ENCODE results near the gene OSBPL2. TPM values are rescaled to one million over a fixed set of nuclear protein-coding genes. Genes with fewer than 3 reads are reported as not detected.

Gene OSBPL2
- total and polyA plus RNA-seq, 9 of the 15 experiments (the other 6 are each of a cell fraction or from before 2014, with no cell fraction given) = 2.5 to 25.6 (median 14.1) TPM

DNA sequence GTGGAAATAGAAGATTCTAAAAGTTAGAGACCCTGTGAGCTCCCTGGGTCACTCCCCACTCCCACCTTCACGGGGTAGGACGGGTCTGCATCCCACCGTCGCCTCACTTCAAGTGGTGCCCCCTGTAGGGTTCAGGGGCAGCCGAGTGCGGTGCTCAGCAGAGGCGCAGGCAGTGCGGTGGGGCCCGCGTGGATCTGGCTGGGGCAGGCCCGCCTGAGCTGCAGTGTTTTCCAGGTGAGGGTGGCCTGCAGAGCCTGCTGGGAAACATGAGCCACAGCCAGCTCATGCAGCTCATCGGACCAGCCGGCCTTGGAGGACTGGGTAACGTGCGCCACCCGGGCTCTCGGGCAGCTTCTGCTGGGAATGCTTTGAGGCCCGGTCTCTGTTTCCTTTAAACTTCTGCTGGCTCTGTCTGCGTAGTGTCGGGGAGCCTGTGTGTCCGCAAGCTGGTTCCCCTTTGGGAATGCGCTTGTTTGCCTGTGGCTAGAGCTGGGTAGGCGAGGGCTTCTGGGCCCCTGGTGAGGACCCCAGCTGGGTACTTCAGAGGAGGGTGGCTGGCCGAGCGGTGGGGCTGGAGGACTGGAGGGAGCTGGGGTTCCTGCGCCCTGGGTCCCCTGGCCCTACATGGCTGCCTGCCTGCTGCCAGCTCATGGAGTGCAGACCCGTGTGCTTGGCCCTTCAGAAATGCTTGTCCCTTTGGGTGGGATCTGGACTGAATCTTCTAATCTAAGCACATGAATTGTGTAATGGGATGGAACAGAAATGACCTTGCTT, 68.3 kb downstream of the OSBPL2 start:
- Histone ChIP-seq H3K9ac (ENCODE audit: insufficient read depth in 1 of 2, low read depth in 2 of 2, low read length in 2 of 2) (peak overlapping the region in 1 of 2 experiments; percentile 57; a peak in 1 of 4 replicates), H4K20me1 (replicated peaks; ENCODE audit: control insufficient read depth, insufficient read depth, low read length) (peaks cover 20% of the 10 kb centered on the region)
- BruUV-seq (replicated peaks) = no TSS peak

More for the DNA sequence above, 68.3 kb downstream of the OSBPL2 start:
- Histone ChIP-seq H3K9me3 (replicated peaks; ENCODE audit: control insufficient read depth, insufficient read depth, low read depth, low read length) (no peaks in the 10 kb centered on the region), H3K79me2 (ENCODE audit: control insufficient read depth, insufficient read depth, low read length) (peaks cover 37% of the 10 kb centered on the region), H3K36me3 (ENCODE audit: control insufficient read depth, insufficient read depth, low read length) (peaks cover 80% of the 10 kb centered on the region), H3K4me3 (no peak overlapping the region), H3K4me2 (ENCODE audit: insufficient read depth, low read length) (no peak overlapping the region), H2AFZ (ENCODE audit: low read depth, low read length) (no peak overlapping the region), H3K27ac (ENCODE audit: extremely low read depth, low read depth, low read length) (no peak overlapping the region), H3K4me1 (replicated peaks in 1 of 2; ENCODE audit: control insufficient read depth in 2 of 2, insufficient read depth in 2 of 2, low read length in 2 of 2) (peaks cover 14 to 71% of the 10 kb centered on the region in 2 experiments), H3K27me3 (ENCODE audit: control insufficient read depth in 2 of 2, insufficient read depth in 2 of 2, low read length in 2 of 2) (no peaks in the 10 kb centered on the region), H3K9me1 (ENCODE audit: control insufficient read depth, insufficient read depth, low read length) (peaks cover 5% of the 10 kb centered on the region)
- ChIA-PET POLR2A (interaction anchor here (0.5 to 2.9 kb wide), 5 partner anchors 9 to 80 kb away, joined by 3 to 19 read pairs (median 5); partner anchors contain the start of genes OSBPL2 and RPS21), CTCF (ENCODE audit: low intra/inter-chr PET ratio) (no interaction called here)
- ATAC-seq (no peak), FAIRE-seq (no peak), DNase-seq (ENCODE audit: extremely low read depth in 1 of 4, low spot score in 3 of 4) (no peak)
- in situ Hi-C loops (cut with MboI) = loop anchor here (5.0 to 10.0 kb wide), 3 partner anchors 61 to 308 kb away; partner anchors contain the start of gene LAMA5
- 95% methylated on average over 22 of the region's 27 CpGs for WGBS (ENCODE audit: insufficient coverage, low coverage, missing lambda C conversion rate)
- TF ChIP-seq CEBPB (tag; IDR thresholded peaks at IDR 0.05) (no peak), RBFOX2 (IDR thresholded peaks at IDR 0.05; ENCODE audit: low read depth, low read length) (peak; percentile 17), POLR2G (IDR thresholded peaks at IDR 0.05; ENCODE audit: low read depth, low read length) (peak; percentile 17; the same call in 1 of the 2 replicates)
- TF ChIP-seq, protein P1, sequence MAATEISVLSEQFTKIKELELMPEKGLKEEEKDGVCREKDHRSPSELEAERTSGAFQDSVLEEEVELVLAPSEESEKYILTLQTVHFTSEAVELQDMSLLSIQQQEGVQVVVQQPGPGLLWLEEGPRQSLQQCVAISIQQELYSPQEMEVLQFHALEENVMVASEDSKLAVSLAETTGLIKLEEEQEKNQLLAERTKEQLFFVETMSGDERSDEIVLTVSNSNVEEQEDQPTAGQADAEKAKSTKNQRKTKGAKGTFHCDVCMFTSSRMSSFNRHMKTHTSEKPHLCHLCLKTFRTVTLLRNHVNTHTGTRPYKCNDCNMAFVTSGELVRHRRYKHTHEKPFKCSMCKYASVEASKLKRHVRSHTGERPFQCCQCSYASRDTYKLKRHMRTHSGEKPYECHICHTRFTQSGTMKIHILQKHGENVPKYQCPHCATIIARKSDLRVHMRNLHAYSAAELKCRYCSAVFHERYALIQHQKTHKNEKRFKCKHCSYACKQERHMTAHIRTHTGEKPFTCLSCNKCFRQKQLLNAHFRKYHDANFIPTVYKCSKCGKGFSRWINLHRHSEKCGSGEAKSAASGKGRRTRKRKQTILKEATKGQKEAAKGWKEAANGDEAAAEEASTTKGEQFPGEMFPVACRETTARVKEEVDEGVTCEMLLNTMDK (IDR thresholded peaks at IDR 0.05; ENCODE audit: borderline replicate concordance, insufficient read depth, low read depth, low read length, poor library complexity, severe bottlenecking) = peak; percentile 42
- intact Hi-C loops (cut with micrococcal nuclease) = loop anchor here (10.0 kb wide), 2 partner anchors 188 to 322 kb away; no protein-coding TSS in a partner anchor

All from K562 (cell line).